HepG2 (cell line): ENCODE measurements around the gene SRRM3. TPM values are rescaled to one million over a fixed set of nuclear protein-coding genes. Genes with fewer than 3 reads are reported as not detected.

Source experiments
- ATAC-seq: fragments of 200-7000 bp; cut with Tn5 transposase; 3 replicates; pipeline ENCODE4 v1.9.1; 2020; ENCODE audit warnings: mild to moderate bottlenecking, moderate library complexity
- BruUV-seq: library from RNA; stranded (reverse); fragments of 400-500 nt; replicated peaks from 2 replicates; lab custom pipeline; 2021; lab: Mats Ljungman, UMichigan
- CTCF ChIA-PET: fragments of 300-600 bp; formaldehyde crosslinking; extraction: SDS; loops from one replicate; lab custom pipeline; 2021; ENCODE audit warnings: low total read pairs, inconsistent platforms, low intra/inter-chr PET ratio; lab: Yijun Ruan, JAX
- POLR2A ChIA-PET: fragments of 350-600 bp; sonication (Branson Sonifier 250); formaldehyde crosslinking; loops from one replicate; lab custom pipeline; 2020; ENCODE audit warnings: antibody characterized with exemption, inconsistent platforms; lab: Yijun Ruan, JAX
- DNase-seq: peaks from one replicate; pipeline ENCODE4 v3.0.0-alpha.2; 2015; ENCODE audit warnings: low spot score
- FAIRE-seq: peaks from 3 replicates; lab custom pipeline; 2011; peaks lifted over from hg19 to GRCh38; lab: Jason Lieb, UNC
- H2AFZ ChIP-seq: one replicate; pipeline ENCODE4 v1.6.1; 2011; ENCODE audit warnings: low read length, inconsistent platforms
- H3K27ac ChIP-seq: fragments of 300-600 bp; 3 replicates; pipeline ENCODE4 v1.8.0; 2011; ENCODE audit warnings: mixed run types, mild to moderate bottlenecking, mixed read lengths, low read length, inconsistent platforms; ENCODE audit not compliant: insufficient read depth; ENCODE audit errors: extremely low read length
- H3K27me3 ChIP-seq, 2 experiments: fragments of 200-600 bp in 1 of 2; 2 replicates in 1 of 2; 3 replicates in 1 of 2; pipeline versions ENCODE4 v1.6.0 to v1.8.0; 2011; ENCODE audit warnings: low read length in 2 of 2, mild to moderate bottlenecking in 2 of 2, moderate library complexity in 2 of 2, inconsistent platforms in 1 of 2; ENCODE audit not compliant: insufficient read depth in 2 of 2, control insufficient read depth in 1 of 2
- H3K36me3 ChIP-seq, 2 experiments: fragments of 200-600 bp in 1 of 2; replicated peaks in 1 of 2; 2 replicates in 1 of 2; 3 replicates in 1 of 2; pipeline versions ENCODE4 v1.5.1 to v1.8.0; 2011; ENCODE audit warnings: low read length in 2 of 2, inconsistent platforms in 1 of 2; ENCODE audit not compliant: insufficient read depth in 2 of 2, control insufficient read depth in 1 of 2
- H3K4me1 ChIP-seq: 2 replicates; pipeline ENCODE4 v1.5.1; 2012; ENCODE audit warnings: low read length, inconsistent platforms; ENCODE audit not compliant: insufficient read depth
- H3K4me2 ChIP-seq: 2 replicates; pipeline ENCODE4 v1.6.0; 2011; ENCODE audit warnings: low read depth, low read length, inconsistent platforms
- H3K4me3 ChIP-seq, 3 experiments: fragments of 200-600 bp in 1 of 3; sonication (generic), shearing (Covaris generic) in 1 of 3; replicated peaks in 1 of 3; 2 replicates each; pipeline ENCODE4 v1.5.1; 2011 to 2016; ENCODE audit warnings: low read length in 3 of 3, inconsistent platforms in 2 of 3, low read depth in 2 of 3, mild to moderate bottlenecking in 2 of 3, control low read depth in 1 of 3, mixed read lengths in 1 of 3; ENCODE audit not compliant: insufficient read depth in 1 of 3
- H3K79me2 ChIP-seq: one replicate; pipeline ENCODE4 v1.6.1; 2011; ENCODE audit warnings: low read length, inconsistent platforms; ENCODE audit not compliant: insufficient read depth
- H3K9ac ChIP-seq: 2 replicates; pipeline ENCODE4 v1.6.0; 2011; ENCODE audit warnings: mild to moderate bottlenecking, low read depth, low read length, inconsistent platforms; ENCODE audit not compliant: insufficient read depth
- H3K9me3 ChIP-seq: 2 replicates; pipeline ENCODE4 v1.5.1; 2012; ENCODE audit warnings: mild to moderate bottlenecking, low read length
- H4K20me1 ChIP-seq: 2 replicates; pipeline ENCODE4 v1.6.0; 2011; ENCODE audit warnings: inconsistent platforms, mild to moderate bottlenecking, low read length, moderate library complexity; ENCODE audit not compliant: insufficient read depth
- GATA4 ChIP-seq: sonication (generic); IDR thresholded peaks from 2 replicates; pipeline ENCODE4 v1.6.1; 2016; ENCODE audit warnings: antibody characterized with exemption, low read depth, borderline replicate concordance
- PRDM15 ChIP-seq: sonication (generic); formaldehyde crosslinking; IDR thresholded peaks from 2 replicates; pipeline ENCODE4 v1.4.0; 2020; ENCODE audit warnings: missing genetic modification reagents
- TGIF2 ChIP-seq: IDR thresholded peaks from 2 replicates; pipeline ENCODE4 v1.6.1; 2016; ENCODE audit warnings: control low read depth, missing compliant biosample characterization
- ZFX ChIP-seq: sonication (generic); formaldehyde crosslinking; IDR thresholded peaks from 2 replicates; pipeline ENCODE4 v1.4.0; 2020; ENCODE audit warnings: mild to moderate bottlenecking, low read depth, missing genetic modification reagents, moderate library complexity
- ZNF598 ChIP-seq: sonication (generic); formaldehyde crosslinking; IDR thresholded peaks from 2 replicates; pipeline ENCODE4 v1.5.1; 2020; ENCODE audit warnings: mild to moderate bottlenecking, missing genetic modification reagents, borderline replicate concordance
- WGBS: methylation state at CpG from one replicate; pipeline ENCODE4 v1.1.6; 2017; ENCODE audit warnings: low lambda C conversion rate; 5-methylcytosine and 5-hydroxymethylcytosine counted together
- in situ Hi-C: cut with HindIII; loops from 2 replicates; pipeline ENCODE4 v1.10.0; 2017; ENCODE audit warnings: low pct_unique_long_range_greater_than_20kb; ENCODE audit not compliant: extremely low pct_ligation_motif_present
- intact Hi-C: fragments of 100-400 bp; cut with micrococcal nuclease; formaldehyde crosslinking; loops from one replicate; pipeline ENCODE4 v1.10.0; 2022; ENCODE audit not compliant: unreplicated experiment
- polyA plus RNA-seq, 8 experiments: library from polyadenylated mRNA; depleted of rRNA in 3 of 8; stranded (reverse) in 7 of 8; unstranded in 1 of 8; fragments of >200 nt; fragmentation: Illumina TruSeq in 4 of 8; extraction: Trizol in 4 of 8; gene quantifications; 2 replicates each; pipeline versions ENCODE4 v1.2.1 to v1.2.3, GENCODE V29; 2011 to 2016; ENCODE audit warnings: low read depth in 4 of 8, missing spikeins in 1 of 8, mixed read lengths in 1 of 8; ENCODE audit not compliant: insufficient read depth in 1 of 8
- total RNA-seq, 5 experiments: library from RNA; depleted of rRNA; stranded (reverse); fragments of >200 nt; fragmentation: Illumina TruSeq; extraction: Trizol; gene quantifications; 2 replicates each; pipeline ENCODE4 v1.2.3, GENCODE V29; 2016; ENCODE audit warnings: low read depth in 1 of 5

SRRM3 gene
- total and polyA plus RNA-seq, 2 of the 13 experiments (the other 11 are each of a cell fraction or from before 2014, with no cell fraction given): 0.13 to 0.54 TPM

- FAIRE-seq (no peak), ATAC-seq (no peak), DNase-seq (no peak)
- Histone ChIP-seq H3K27ac (peak overlapping the region; percentile 92), H3K9me3 (no peaks in the 10 kb centered on the region), H4K20me1 (no peaks in the 10 kb centered on the region), H3K4me3 (no peak overlapping the region), H3K36me3 (no peaks in the 10 kb centered on the region), H3K9ac (no peak overlapping the region), H3K4me2 (no peak overlapping the region), H2AFZ (no peak overlapping the region), H3K4me1 (peaks cover 55% of the 10 kb centered on the region), H3K79me2 (no peaks in the 10 kb centered on the region), H3K27me3 (no peaks in the 10 kb centered on the region)
- TF ChIP-seq TGIF2 (CRISPR knock-in tag) (no peak), PRDM15 (CRISPR knock-in tag) (no peak), GATA4 (no peak), ZFX (CRISPR knock-in tag) (no peak), ZNF598 (CRISPR knock-in tag) (no peak)
- no TSS peak for BruUV-seq
- CTCF ChIA-PET: no interaction called here
- intact Hi-C loops (no loop called here), in situ Hi-C loops (no loop called here)
- POLR2A ChIA-PET: interaction anchor here (2.1 kb wide), 1 partner anchor 8 kb away, joined by 9 read pairs; no protein-coding TSS in a partner anchor
- WGBS: 90% methylated on average over 6 of the region's 6 CpGs
Observed at GRCh38 chr7:76252021-76252420, 50.3 kb downstream of the SRRM3 start.
